ENCODE data around the gene GPR31. TPM values are rescaled to one million over a fixed set of nuclear protein-coding genes. Genes with fewer than 3 reads are reported as not detected.

GPR31 gene
- total RNA-seq, 1 experiment from 2014 or later = not detected

DNA sequence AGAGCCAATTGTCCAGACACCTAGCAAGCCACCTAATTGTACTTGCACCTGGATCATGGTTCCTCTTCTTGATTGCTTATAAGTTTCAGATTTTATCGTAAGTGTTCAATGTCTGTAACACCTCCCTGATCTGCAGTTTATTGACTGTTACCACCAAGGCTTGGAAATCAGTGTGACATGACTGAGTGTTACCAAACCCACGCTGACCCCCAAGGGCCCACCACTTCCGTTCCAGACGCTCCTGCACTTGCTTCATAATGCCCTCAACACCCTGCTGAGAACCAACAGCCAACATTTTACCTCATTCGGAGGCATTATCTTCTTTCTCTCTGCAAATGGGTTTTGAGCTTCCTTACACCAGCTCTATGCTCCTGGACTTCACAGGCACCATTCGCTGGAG, 28.6 kb downstream of the GPR31 start:
- Histone ChIP-seq H2BK5ac (ENCODE audit: insufficient read length, low read length) (no peak overlapping the region), H3K4me1 (ENCODE audit: insufficient read depth, low read length) (no peaks in the 10 kb centered on the region), H2BK20ac (ENCODE audit: low read depth, low read length, poor library complexity, severe bottlenecking) (no peak overlapping the region), H2AK5ac (ENCODE audit: insufficient read length, low read length) (no peak overlapping the region), H3K23ac (ENCODE audit: insufficient read length, low read depth, low read length) (no peak overlapping the region), H4K8ac (replicated peaks; ENCODE audit: insufficient read length, low read depth, low read length) (no peak overlapping the region), H2BK12ac (ENCODE audit: insufficient read length, low read depth, low read length) (no peak overlapping the region), H2BK120ac (ENCODE audit: low read depth, low read length, poor library complexity, severe bottlenecking) (no peak overlapping the region), H3K9ac (ENCODE audit: extremely low read depth, insufficient read length, low read length) (no peak overlapping the region), H3K79me2 (ENCODE audit: insufficient read depth, low read length) (no peaks in the 10 kb centered on the region), H3K4ac (ENCODE audit: low read depth, low read length) (no peak overlapping the region), H3K14ac (ENCODE audit: insufficient read depth, low read length) (no peak overlapping the region), H3K27ac (ENCODE audit: insufficient read length, low read depth, low read length) (no peak overlapping the region), H3K27me3 (ENCODE audit: insufficient read depth, low read length) (no peaks in the 10 kb centered on the region), H4K91ac (ENCODE audit: insufficient read length, low read depth, low read length) (no peak overlapping the region), H3K23me2 (ENCODE audit: insufficient read length, low read depth, low read length, poor library complexity, severe bottlenecking) (no peaks in the 10 kb centered on the region), H4K20me1 (ENCODE audit: control insufficient read depth, insufficient read depth, insufficient read length) (no peaks in the 10 kb centered on the region), H2BK15ac (ENCODE audit: low read depth, low read length) (no peak overlapping the region), H2AFZ (ENCODE audit: low read length) (no peak overlapping the region), H3K18ac (ENCODE audit: insufficient read length, low read depth, low read length) (no peak overlapping the region), H3K79me1 (ENCODE audit: insufficient read depth, low read depth, low read length, poor library complexity, severe bottlenecking) (no peaks in the 10 kb centered on the region), H3K56ac (ENCODE audit: insufficient read length, low read depth, low read length) (no peak overlapping the region), H3T11ph (ENCODE audit: low read length) (no peak overlapping the region), H3K4me2 (ENCODE audit: insufficient read depth, insufficient read length, low read length) (no peak overlapping the region), H3K9me3 (ENCODE audit: control insufficient read depth, low read depth, low read length) (no peaks in the 10 kb centered on the region), H4K5ac (ENCODE audit: insufficient read length, low read depth, low read length) (no peak overlapping the region)
- WGBS (ENCODE audit: extremely low coverage, insufficient read length, low lambda C conversion rate) = no CpG with 5 or more reads among the region's 6 CpGs
- H3K9me3 Mint-ChIP-seq = no peaks in the 10 kb centered on the region; a peak in 1 of 5 replicates
- no peak for TF ChIP-seq CTCF (conservative IDR thresholded peaks at IDR 0.05)
- no peaks in the 10 kb centered on the region for H3K36me3 Mint-ChIP-seq (ENCODE audit: insufficient read depth in 1 of 3, low read depth in 3 of 3)
- H3K27me3 Mint-ChIP-seq (ENCODE audit: low read depth) = peaks cover 1% of the 10 kb centered on the region; the same call in 1 of the 2 replicates
- DNase-seq = no peak
- no peak overlapping the region for H3K4me3 Mint-ChIP-seq
- H3K4me1 Mint-ChIP-seq = peaks cover 0 to 9% of the 10 kb centered on the region in 2 experiments; a peak in 2 of 4 replicates
- 0 out of 7 replicates have a peak overlapping the region, but pooled peaks of 1 of the 3 experiments have one; percentile 25 for H3K27ac Mint-ChIP-seq

Data from H9 (cell line).